SU-DHL-6 (cell line): Measurements from ENCODE around the gene MYCBPAP.

Experiments used
- H2AFZ ChIP-seq: fragments of 200-600 bp; sonication (generic); 2 replicates; pipeline ENCODE4 v1.6.1; 2014; ENCODE audit warnings: low read depth, mild to moderate bottlenecking, moderate library complexity, mixed read lengths, antibody characterized with exemption, low read length; ENCODE audit not compliant: severe bottlenecking
- H3F3A ChIP-seq: fragments of 200-600 bp; shearing (Covaris generic); 2 replicates; pipeline ENCODE4 v1.6.0; 2016; ENCODE audit warnings: antibody characterized with exemption, mild to moderate bottlenecking; ENCODE audit not compliant: insufficient read depth
- H3K27ac ChIP-seq: fragments of 200-600 bp; sonication (generic); 2 replicates; pipeline ENCODE4 v1.5.1; 2016; ENCODE audit warnings: low read depth, mild to moderate bottlenecking, low read length, moderate library complexity, mixed read lengths
- H3K27me3 ChIP-seq: fragments of 200-600 bp; sonication (generic), shearing (Covaris generic); 2 replicates; pipeline ENCODE4 v1.6.0; 2014; ENCODE audit warnings: mild to moderate bottlenecking, low read length
- H3K36me3 ChIP-seq: fragments of 200-600 bp; sonication (generic); 2 replicates; pipeline ENCODE4 v1.6.1; 2014; ENCODE audit warnings: mild to moderate bottlenecking, low read length, mixed read lengths
- H3K4me2 ChIP-seq: fragments of 300-600, 200-600 bp; shearing (Covaris generic), sonication (generic); 2 replicates; pipeline ENCODE4 v1.6.0; 2014; ENCODE audit warnings: low read length, low read depth, mild to moderate bottlenecking; ENCODE audit not compliant: poor library complexity, severe bottlenecking
- H3K4me3 ChIP-seq: fragments of 200-600 bp; sonication (generic); 2 replicates; pipeline ENCODE4 v1.5.1; 2014; ENCODE audit warnings: antibody characterized with exemption, low read length, mild to moderate bottlenecking, mixed read lengths; ENCODE audit not compliant: insufficient read depth, poor library complexity, severe bottlenecking
- H3K79me2 ChIP-seq: fragments of 200-600 bp; sonication (generic); 2 replicates; pipeline ENCODE4 v1.6.1; 2014; ENCODE audit warnings: mild to moderate bottlenecking, low read length, moderate library complexity; ENCODE audit not compliant: insufficient read depth
- H3K9ac ChIP-seq: fragments of 200-600 bp; sonication (generic); 2 replicates; pipeline ENCODE4 v1.7.0; 2014; ENCODE audit warnings: mild to moderate bottlenecking, low read length
- H3K9me2 ChIP-seq: fragments of 200-600 bp; sonication (generic); replicated peaks from 2 replicates; pipeline ENCODE4 v1.6.1; 2014; ENCODE audit warnings: low read length; ENCODE audit not compliant: insufficient read depth
- H3K9me3 ChIP-seq: fragments of 200-600 bp; sonication (generic); 2 replicates; pipeline ENCODE4 v1.6.1; 2014; ENCODE audit warnings: low read length, mixed read lengths; ENCODE audit not compliant: insufficient read depth
- H4K20me1 ChIP-seq: fragments of 200-600 bp; sonication (generic); 2 replicates; pipeline ENCODE4 v1.6.1; 2014; ENCODE audit warnings: low read depth, mild to moderate bottlenecking, antibody characterized with exemption, low read length, moderate library complexity, mixed read lengths
- CTCF ChIP-seq: fragments of 200-600 bp; sonication (generic); IDR thresholded peaks from one replicate; pipeline ENCODE4 v1.5.1; 2017; ENCODE audit warnings: antibody characterized with exemption, mild to moderate bottlenecking, low read length, moderate library complexity; ENCODE audit not compliant: insufficient read depth, poor library complexity, severe bottlenecking
- EZH2phosphoT487 ChIP-seq: fragments of 200-600 bp; sonication (generic), shearing (Covaris generic); conservative IDR thresholded peaks from 2 replicates; pipeline ENCODE4 v1.6.1; 2018; ENCODE audit warnings: mild to moderate bottlenecking, antibody characterized with exemption, low read length, moderate library complexity, mixed read lengths

The MYCBPAP gene

GRCh38 chr17:50524838-50525237 is 16.6 kb downstream of the MYCBPAP start:
- no peaks in the 10 kb centered on the region for H3K9me2 ChIP-seq
- no peaks in the 10 kb centered on the region for H4K20me1 ChIP-seq
- no peaks in the 10 kb centered on the region for H3K36me3 ChIP-seq
- no peak overlapping the region for H3K9ac ChIP-seq
- no peaks in the 10 kb centered on the region for H3K79me2 ChIP-seq
- no peak overlapping the region for H2AFZ ChIP-seq
- TF ChIP-seq EZH2phosphoT487, result no peak
- no peak for TF ChIP-seq CTCF
- H3F3A ChIP-seq, result no peaks in the 10 kb centered on the region
- H3K4me3 ChIP-seq, result no peak overlapping the region
- no peak overlapping the region for H3K4me2 ChIP-seq
- H3K27ac ChIP-seq, result no peak overlapping the region
- no peaks in the 10 kb centered on the region for H3K9me3 ChIP-seq
- no peaks in the 10 kb centered on the region for H3K27me3 ChIP-seq

GRCh38 chr17:50527155-50527762 is 19.0 kb downstream of the MYCBPAP start:
- H3K36me3 ChIP-seq, result no peaks in the 10 kb centered on the region
- H3K4me2 ChIP-seq, result no peak overlapping the region
- TF ChIP-seq EZH2phosphoT487, result no peak
- TF ChIP-seq CTCF, result no peak
- H3K9ac ChIP-seq, result no peak overlapping the region
- no peaks in the 10 kb centered on the region for H3K27me3 ChIP-seq
- no peak overlapping the region for H3K4me3 ChIP-seq
- no peak overlapping the region for H3K27ac ChIP-seq
- H4K20me1 ChIP-seq, result no peaks in the 10 kb centered on the region
- H2AFZ ChIP-seq, result no peak overlapping the region
- no peaks in the 10 kb centered on the region for H3K9me2 ChIP-seq
- H3K79me2 ChIP-seq, result no peaks in the 10 kb centered on the region
- H3F3A ChIP-seq, result no peaks in the 10 kb centered on the region
- H3K9me3 ChIP-seq, result no peaks in the 10 kb centered on the region

- H4K20me1 ChIP-seq, result no peaks in the 10 kb centered on the region
- no peak for TF ChIP-seq CTCF
- TF ChIP-seq EZH2phosphoT487, result no peak
- no peaks in the 10 kb centered on the region for H3F3A ChIP-seq
- H3K4me2 ChIP-seq, result no peak overlapping the region
- H3K9ac ChIP-seq, result no peak overlapping the region
- no peaks in the 10 kb centered on the region for H3K36me3 ChIP-seq
- no peaks in the 10 kb centered on the region for H3K9me3 ChIP-seq
- no peak overlapping the region for H3K4me3 ChIP-seq
- H3K9me2 ChIP-seq, result no peaks in the 10 kb centered on the region
- H3K27ac ChIP-seq, result no peak overlapping the region
- H3K79me2 ChIP-seq, result no peaks in the 10 kb centered on the region
- H3K27me3 ChIP-seq, result no peaks in the 10 kb centered on the region
- H2AFZ ChIP-seq, result no peak overlapping the region
Measured at GRCh38 chr17:50527949-50528474, 19.8 kb downstream of the MYCBPAP start.
